Measurements from ENCODE around the gene AVP. TPM values are rescaled to one million over a fixed set of nuclear protein-coding genes. Genes with fewer than 3 reads are reported as not detected.

The AVP gene
- total RNA-seq, 1 experiment from 2014 or later = not detected

- no peak overlapping the region for H3K4me3 ChIP-seq (ENCODE audit: low read depth in 2 of 2, low read length in 2 of 2)
- no peak for TF ChIP-seq TCF7L2 (IDR thresholded peaks at IDR 0.05; ENCODE audit: low read depth, low read length)
- no peak for TF ChIP-seq POLR2AphosphoS5 (IDR thresholded peaks at IDR 0.05; ENCODE audit: low read depth, low read length)
- TF ChIP-seq, protein P1, sequence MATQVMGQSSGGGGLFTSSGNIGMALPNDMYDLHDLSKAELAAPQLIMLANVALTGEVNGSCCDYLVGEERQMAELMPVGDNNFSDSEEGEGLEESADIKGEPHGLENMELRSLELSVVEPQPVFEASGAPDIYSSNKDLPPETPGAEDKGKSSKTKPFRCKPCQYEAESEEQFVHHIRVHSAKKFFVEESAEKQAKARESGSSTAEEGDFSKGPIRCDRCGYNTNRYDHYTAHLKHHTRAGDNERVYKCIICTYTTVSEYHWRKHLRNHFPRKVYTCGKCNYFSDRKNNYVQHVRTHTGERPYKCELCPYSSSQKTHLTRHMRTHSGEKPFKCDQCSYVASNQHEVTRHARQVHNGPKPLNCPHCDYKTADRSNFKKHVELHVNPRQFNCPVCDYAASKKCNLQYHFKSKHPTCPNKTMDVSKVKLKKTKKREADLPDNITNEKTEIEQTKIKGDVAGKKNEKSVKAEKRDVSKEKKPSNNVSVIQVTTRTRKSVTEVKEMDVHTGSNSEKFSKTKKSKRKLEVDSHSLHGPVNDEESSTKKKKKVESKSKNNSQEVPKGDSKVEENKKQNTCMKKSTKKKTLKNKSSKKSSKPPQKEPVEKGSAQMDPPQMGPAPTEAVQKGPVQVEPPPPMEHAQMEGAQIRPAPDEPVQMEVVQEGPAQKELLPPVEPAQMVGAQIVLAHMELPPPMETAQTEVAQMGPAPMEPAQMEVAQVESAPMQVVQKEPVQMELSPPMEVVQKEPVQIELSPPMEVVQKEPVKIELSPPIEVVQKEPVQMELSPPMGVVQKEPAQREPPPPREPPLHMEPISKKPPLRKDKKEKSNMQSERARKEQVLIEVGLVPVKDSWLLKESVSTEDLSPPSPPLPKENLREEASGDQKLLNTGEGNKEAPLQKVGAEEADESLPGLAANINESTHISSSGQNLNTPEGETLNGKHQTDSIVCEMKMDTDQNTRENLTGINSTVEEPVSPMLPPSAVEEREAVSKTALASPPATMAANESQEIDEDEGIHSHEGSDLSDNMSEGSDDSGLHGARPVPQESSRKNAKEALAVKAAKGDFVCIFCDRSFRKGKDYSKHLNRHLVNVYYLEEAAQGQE (IDR thresholded peaks at IDR 0.05; ENCODE audit: insufficient read depth in 1 of 2, low read depth in 2 of 2, low read length in 1 of 2) = no peak
- no peak for TF ChIP-seq CTCF (IDR thresholded peaks at IDR 0.05)
- TF ChIP-seq SIN3A (IDR thresholded peaks at IDR 0.05; ENCODE audit: borderline replicate concordance, insufficient read depth, low read depth, low read length) = no peak
Measured at GRCh38 chr20:3044336-3044965, 40.1 kb downstream of the AVP start.

GRCh38 chr20:3043322-3043721 lies 41.2 kb downstream of the AVP start, which contains the start of gene GNRH2:
Gene GNRH2, plus strand, starts transcription at chr20:3043622. Its CDS starts 793 bp downstream, at chr20:3044415.
- H3K27me3 ChIP-seq (ENCODE audit: control insufficient read depth, insufficient read depth, low read length) = no peaks in the 10 kb centered on the region
- no peak within 1 kb of the TSS for H3K4me3 ChIP-seq (ENCODE audit: low read depth in 2 of 2, low read length in 2 of 2)
- in situ Hi-C loops (cut with HindIII; ENCODE audit: low pct_unique_long_range_greater_than_20kb, low sequenced_read_pairs) = no loop called here
- TF ChIP-seq SIN3A (IDR thresholded peaks at IDR 0.05; ENCODE audit: borderline replicate concordance, insufficient read depth, low read depth, low read length) (no peak), POLR2AphosphoS5 (IDR thresholded peaks at IDR 0.05; ENCODE audit: low read depth, low read length) (no peak), CTCF (IDR thresholded peaks at IDR 0.05) (no peak), TCF7L2 (IDR thresholded peaks at IDR 0.05; ENCODE audit: low read depth, low read length) (no peak)
- TF ChIP-seq, protein P1 (IDR thresholded peaks at IDR 0.05; ENCODE audit: insufficient read depth in 1 of 2, low read depth in 2 of 2, low read length in 1 of 2) = no peak
- H3K27ac ChIP-seq (ENCODE audit: low read length) = no peak within 1 kb of the TSS
- BruUV-seq (replicated peaks) = no TSS peak
- intact Hi-C loops (cut with micrococcal nuclease; ENCODE audit: unreplicated experiment) = no loop called here
- DNase-seq (ENCODE audit: low read depth, low spot score) (no peak), ATAC-seq (no peak)
- peaks cover 5% of the 10 kb centered on the region; the same call in 1 of the 2 replicates for H3K36me3 ChIP-seq (ENCODE audit: control insufficient read depth, insufficient read depth, low read length)
- CTCF ChIA-PET = no interaction called here
- peaks cover 8% of the 10 kb centered on the region; the same call in 1 of the 2 replicates for H3K4me1 ChIP-seq (ENCODE audit: control insufficient read depth, insufficient read depth, low read length)
- POLR2A ChIA-PET = no interaction called here
- no peaks in the 10 kb centered on the region for H3K9me3 ChIP-seq (ENCODE audit: control insufficient read depth, insufficient read depth, low read depth, low read length)

More at GRCh38 chr20:3044336-3044965, 40.1 kb downstream of the AVP start:
- peaks cover 5% of the 10 kb centered on the region; the same call in 1 of the 2 replicates for H3K36me3 ChIP-seq (ENCODE audit: control insufficient read depth, insufficient read depth, low read length)
- no peaks in the 10 kb centered on the region for H3K9me3 ChIP-seq (ENCODE audit: control insufficient read depth, insufficient read depth, low read depth, low read length)
- no peaks in the 10 kb centered on the region for H3K27me3 ChIP-seq (ENCODE audit: control insufficient read depth, insufficient read depth, low read length)
- H3K27ac ChIP-seq (ENCODE audit: low read length) = no peak overlapping the region
- peaks cover 8% of the 10 kb centered on the region; the same call in 1 of the 2 replicates for H3K4me1 ChIP-seq (ENCODE audit: control insufficient read depth, insufficient read depth, low read length)
- DNase-seq (ENCODE audit: low read depth, low spot score) (no peak), ATAC-seq (no peak)
- in situ Hi-C loops (cut with HindIII; ENCODE audit: low pct_unique_long_range_greater_than_20kb, low sequenced_read_pairs) (no loop called here), intact Hi-C loops (cut with micrococcal nuclease; ENCODE audit: unreplicated experiment) (no loop called here)
- no TSS peak for BruUV-seq (replicated peaks)
- POLR2A ChIA-PET = no interaction called here
- CTCF ChIA-PET = no interaction called here
